ENCODE data around the gene MYOZ3. TPM values are rescaled to one million over a fixed set of nuclear protein-coding genes. Genes with fewer than 3 reads are reported as not detected.

Gene MYOZ3
- total and polyA plus RNA-seq, 2 of the 8 experiments (the other 6 are each of a cell fraction or from before 2014, with no cell fraction given) = 9.6 to 19.1 TPM

DNA sequence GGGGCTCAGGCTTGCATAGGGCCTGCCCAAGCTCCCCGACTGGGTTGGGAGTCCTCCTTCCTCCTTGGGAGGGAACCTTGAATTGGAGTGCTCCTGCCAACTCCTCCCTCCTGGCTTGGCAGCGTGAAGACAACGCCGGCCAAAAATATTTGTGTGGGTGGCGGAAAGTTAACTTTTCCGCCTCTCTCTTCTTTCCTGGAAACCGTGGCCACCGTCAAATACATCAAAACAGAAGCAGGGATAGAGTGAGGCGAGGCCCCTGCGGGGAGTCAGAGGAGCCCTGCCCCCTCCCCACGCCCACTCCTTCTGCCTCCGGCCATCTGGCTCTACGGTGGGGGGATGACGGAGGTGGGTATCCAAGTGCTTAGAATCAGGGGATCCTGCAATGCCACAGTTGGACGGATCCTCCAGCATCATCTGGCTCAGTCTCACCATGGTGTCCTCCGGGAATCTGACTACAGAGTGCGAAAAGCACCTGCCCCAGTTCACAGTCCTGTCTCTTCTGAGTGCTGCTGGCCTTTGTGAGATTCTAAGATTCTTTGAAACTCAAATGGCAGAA, 45.8 kb upstream of the MYOZ3 start (continued):
- TF ChIP-seq CHD7 (IDR thresholded peaks at IDR 0.05; ENCODE audit: insufficient replicate concordance, low read length) (no peak), JUN (IDR thresholded peaks at IDR 0.05; ENCODE audit: low read depth, low read length) (no peak), GTF2F1 (IDR thresholded peaks at IDR 0.05; ENCODE audit: borderline replicate concordance, low read depth, low read length) (no peak), CTCF (IDR thresholded peaks at IDR 0.05; ENCODE audit: control extremely low read depth in 1 of 3, insufficient read depth in 1 of 3, low read depth in 1 of 3, low read length in 3 of 3) (no peak), SRF (IDR thresholded peaks at IDR 0.05; ENCODE audit: low read depth, low read length) (no peak), EZH2 (IDR thresholded peaks at IDR 0.05; ENCODE audit: low read depth, low read length, severe bottlenecking) (no peak), JUND (IDR thresholded peaks at IDR 0.05; ENCODE audit: low read length) (no peak)
